Adrenal gland (tissue), 5 donors: ENCODE results near the gene B4GALT4.

Source experiments
- POLR2A ChIP-seq, 2 donors: fragments of 450-650 bp; IDR thresholded peaks; one replicate each; pipeline ENCODE4 v1.6.1; 2017; ENCODE audit warnings: antibody characterized with exemption in 2 of 2, mild to moderate bottlenecking in 2 of 2, moderate library complexity in 1 of 2
- TF ChIP-seq, protein P1 (sequence below), 6 experiments: fragments of 450-650 bp in 4 of 6; fragments of 200-600 bp in 2 of 6; sonication (generic) in 1 of 6; IDR thresholded peaks; 1 replicate in 5 of 6; 2 replicates in 1 of 6; pipeline versions ENCODE4 v1.5.1 to v1.8.0; 2016 to 2021; ENCODE audit warnings: antibody characterized with exemption in 6 of 6, mild to moderate bottlenecking in 2 of 6, moderate library complexity in 1 of 6
- donor health status: DM: no; HTN: no; CAD: no.

DNA sequence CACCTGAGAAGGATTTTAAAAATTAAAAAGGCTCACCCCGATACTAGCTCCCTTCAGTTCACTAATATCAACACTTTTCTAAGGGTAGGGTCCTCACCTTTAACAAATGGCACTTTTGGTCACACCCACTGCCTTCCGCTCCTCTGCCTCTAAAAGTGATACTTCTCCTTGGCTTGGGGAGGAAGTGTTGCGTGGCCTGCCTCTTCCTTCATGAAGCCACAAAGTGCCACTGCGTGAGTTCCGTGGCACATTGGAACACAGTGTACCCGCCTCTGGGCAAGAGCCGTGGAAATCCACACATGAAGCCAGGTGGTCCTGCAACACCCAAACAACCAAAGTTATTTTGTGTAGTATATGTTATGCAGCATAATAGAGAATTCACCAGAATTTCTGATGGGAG lies 3.9 kb downstream of the B4GALT4 start:
- TF ChIP-seq, protein P1, sequence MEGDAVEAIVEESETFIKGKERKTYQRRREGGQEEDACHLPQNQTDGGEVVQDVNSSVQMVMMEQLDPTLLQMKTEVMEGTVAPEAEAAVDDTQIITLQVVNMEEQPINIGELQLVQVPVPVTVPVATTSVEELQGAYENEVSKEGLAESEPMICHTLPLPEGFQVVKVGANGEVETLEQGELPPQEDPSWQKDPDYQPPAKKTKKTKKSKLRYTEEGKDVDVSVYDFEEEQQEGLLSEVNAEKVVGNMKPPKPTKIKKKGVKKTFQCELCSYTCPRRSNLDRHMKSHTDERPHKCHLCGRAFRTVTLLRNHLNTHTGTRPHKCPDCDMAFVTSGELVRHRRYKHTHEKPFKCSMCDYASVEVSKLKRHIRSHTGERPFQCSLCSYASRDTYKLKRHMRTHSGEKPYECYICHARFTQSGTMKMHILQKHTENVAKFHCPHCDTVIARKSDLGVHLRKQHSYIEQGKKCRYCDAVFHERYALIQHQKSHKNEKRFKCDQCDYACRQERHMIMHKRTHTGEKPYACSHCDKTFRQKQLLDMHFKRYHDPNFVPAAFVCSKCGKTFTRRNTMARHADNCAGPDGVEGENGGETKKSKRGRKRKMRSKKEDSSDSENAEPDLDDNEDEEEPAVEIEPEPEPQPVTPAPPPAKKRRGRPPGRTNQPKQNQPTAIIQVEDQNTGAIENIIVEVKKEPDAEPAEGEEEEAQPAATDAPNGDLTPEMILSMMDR (IDR thresholded peaks at IDR 0.05) = no peak
- TF ChIP-seq POLR2A (IDR thresholded peaks at IDR 0.05) = no peak
